Rectal smooth muscle tissue (tissue), 1 donor: ENCODE results near the gene ETV6.
A peak's percentile ranks its signal among the peaks of the same experiment; 100 is the strongest.

Source experiments
- H3K27ac ChIP-seq: one replicate; pipeline ENCODE4 v1.7.0; 2013; ENCODE audit warnings: low read depth, low read length, inconsistent platforms
- H3K27me3 ChIP-seq: one replicate; pipeline ENCODE4 v1.7.0; 2013; ENCODE audit warnings: low read length; ENCODE audit not compliant: control insufficient read depth, insufficient read depth
- H3K36me3 ChIP-seq: one replicate; pipeline ENCODE4 v1.7.0; 2013; ENCODE audit warnings: low read length; ENCODE audit not compliant: control insufficient read depth, insufficient read depth
- H3K4me1 ChIP-seq: one replicate; pipeline ENCODE4 v1.7.0; 2013; ENCODE audit warnings: low read length; ENCODE audit not compliant: control insufficient read depth, insufficient read depth
- H3K4me3 ChIP-seq: one replicate; pipeline ENCODE4 v1.7.0; 2013; ENCODE audit warnings: low read length
- H3K9ac ChIP-seq: one replicate; pipeline ENCODE4 v1.7.0; 2013; ENCODE audit warnings: low read length

ETV6 gene

GRCh38 chr12:11773889-11774677 is 124.6 kb downstream of the ETV6 start:
- peak overlapping the region; percentile 44 for H3K27ac ChIP-seq
- H3K4me3 ChIP-seq = no peak overlapping the region
- peaks cover 28% of the 10 kb centered on the region for H3K4me1 ChIP-seq
- H3K9ac ChIP-seq = no peak overlapping the region
- H3K27me3 ChIP-seq = no peaks in the 10 kb centered on the region
- peaks cover 3% of the 10 kb centered on the region for H3K36me3 ChIP-seq

- no peak overlapping the region for H3K4me3 ChIP-seq
- H3K27me3 ChIP-seq = no peaks in the 10 kb centered on the region
- peak overlapping the region; percentile 2 for H3K27ac ChIP-seq
- H3K36me3 ChIP-seq = peaks cover 3% of the 10 kb centered on the region
- no peak overlapping the region for H3K9ac ChIP-seq
- H3K4me1 ChIP-seq = peaks cover 32% of the 10 kb centered on the region
Observed at GRCh38 chr12:11774821-11775220, 125.3 kb downstream of the ETV6 start.

GRCh38 chr12:11776316-11776715 is 126.8 kb downstream of the ETV6 start:
- no peaks in the 10 kb centered on the region for H3K27me3 ChIP-seq
- H3K27ac ChIP-seq = no peak overlapping the region
- H3K36me3 ChIP-seq = peaks cover 3% of the 10 kb centered on the region
- H3K9ac ChIP-seq = no peak overlapping the region
- no peak overlapping the region for H3K4me3 ChIP-seq
- peaks cover 41% of the 10 kb centered on the region for H3K4me1 ChIP-seq

- H3K27ac ChIP-seq = peak overlapping the region; percentile 67
- H3K36me3 ChIP-seq = peaks cover 3% of the 10 kb centered on the region
- H3K4me3 ChIP-seq = no peak overlapping the region
- peaks cover 38% of the 10 kb centered on the region for H3K4me1 ChIP-seq
- no peaks in the 10 kb centered on the region for H3K27me3 ChIP-seq
- no peak overlapping the region for H3K9ac ChIP-seq
Observed at GRCh38 chr12:11777451-11777850, 128.0 kb downstream of the ETV6 start.

- no peak overlapping the region for H3K9ac ChIP-seq
- H3K27ac ChIP-seq = peak overlapping the region; percentile 67
- H3K4me1 ChIP-seq = peaks cover 38% of the 10 kb centered on the region
- H3K27me3 ChIP-seq = no peaks in the 10 kb centered on the region
- peaks cover 3% of the 10 kb centered on the region for H3K36me3 ChIP-seq
- no peak overlapping the region for H3K4me3 ChIP-seq
Observed at GRCh38 chr12:11777962-11778361, 128.5 kb downstream of the ETV6 start.

- H3K27ac ChIP-seq = peak overlapping the region; percentile 67
- H3K4me3 ChIP-seq = no peak overlapping the region
- H3K4me1 ChIP-seq = peaks cover 31% of the 10 kb centered on the region
Observed at GRCh38 chr12:11778713-11779685, 129.5 kb downstream of the ETV6 start.

GRCh38 chr12:11780521-11781101 is 131.1 kb downstream of the ETV6 start:
- Histone ChIP-seq H3K36me3 (peaks cover 3% of the 10 kb centered on the region), H3K27me3 (no peaks in the 10 kb centered on the region), H3K9ac (no peak overlapping the region), H3K27ac (peak overlapping the region; percentile 35), H3K4me3 (no peak overlapping the region), H3K4me1 (peaks cover 24% of the 10 kb centered on the region)

More at GRCh38 chr12:11778713-11779685, 129.5 kb downstream of the ETV6 start:
- H3K27me3 ChIP-seq = no peaks in the 10 kb centered on the region
- H3K36me3 ChIP-seq = peaks cover 3% of the 10 kb centered on the region
- H3K9ac ChIP-seq = no peak overlapping the region

- Histone ChIP-seq H3K4me3 (no peak overlapping the region), H3K36me3 (no peaks in the 10 kb centered on the region), H3K9ac (no peak overlapping the region), H3K4me1 (peaks cover 20% of the 10 kb centered on the region), H3K27ac (no peak overlapping the region), H3K27me3 (no peaks in the 10 kb centered on the region)
Observed at GRCh38 chr12:11782914-11783420, 133.5 kb downstream of the ETV6 start.

GRCh38 chr12:11785712-11786111 is 136.2 kb downstream of the ETV6 start:
- H3K27me3 ChIP-seq = no peaks in the 10 kb centered on the region
- H3K4me3 ChIP-seq = no peak overlapping the region
- H3K9ac ChIP-seq = no peak overlapping the region
- peaks cover 2% of the 10 kb centered on the region for H3K36me3 ChIP-seq
- H3K27ac ChIP-seq = no peak overlapping the region
- peaks cover 4% of the 10 kb centered on the region for H3K4me1 ChIP-seq

- H3K9ac ChIP-seq = no peak overlapping the region
Observed at GRCh38 chr12:11786638-11787365, 137.3 kb downstream of the ETV6 start.

GRCh38 chr12:11787437-11787836 is 138.0 kb downstream of the ETV6 start:
- Histone ChIP-seq H3K27me3 (no peaks in the 10 kb centered on the region), H3K4me1 (peaks cover 2% of the 10 kb centered on the region), H3K4me3 (no peak overlapping the region), H3K27ac (no peak overlapping the region), H3K36me3 (peaks cover 2% of the 10 kb centered on the region), H3K9ac (no peak overlapping the region)

More at GRCh38 chr12:11786638-11787365, 137.3 kb downstream of the ETV6 start:
- Histone ChIP-seq H3K36me3 (peaks cover 2% of the 10 kb centered on the region), H3K27ac (no peak overlapping the region), H3K4me1 (peaks cover 2% of the 10 kb centered on the region), H3K27me3 (no peaks in the 10 kb centered on the region), H3K4me3 (no peak overlapping the region)
